Suppressor macrophage treated with lipopolysaccharide for 1 hour (primary cell): ENCODE measurements around the gene LPIN3.

Experiments
- DNase-seq, 3 donors: peaks; one replicate each; pipeline ENCODE4 v3.0.0-alpha.2; 2020 to 2022

Gene LPIN3

GRCh38 chr20:41367956-41368355, 27.3 kb downstream of the LPIN3 start:
- DNase-seq: no peak

GRCh38 chr20:41369673-41370072, 29.1 kb downstream of the LPIN3 start:
- no peak for DNase-seq

- no peak for DNase-seq
These were observed 29.6 kb downstream of the LPIN3 start for GRCh38 chr20:41370176-41370575.

- no peak for DNase-seq
These were observed 30.8 kb downstream of the LPIN3 start for GRCh38 chr20:41371371-41371770.

- DNase-seq: peak; percentile 19 to 64 (median 28)
These were observed 32.7 kb downstream of the LPIN3 start for GRCh38 chr20:41373251-41373783.

- no peak for DNase-seq
These were observed 33.6 kb downstream of the LPIN3 start for GRCh38 chr20:41373931-41374920.

- no peak for DNase-seq
These were observed 35.2 kb downstream of the LPIN3 start for GRCh38 chr20:41375846-41376245.

- DNase-seq: no peak
These were observed 35.7 kb downstream of the LPIN3 start for GRCh38 chr20:41376349-41376748.

GRCh38 chr20:41377275-41377674, 36.7 kb downstream of the LPIN3 start:
- DNase-seq: no peak

- peak in 2 of 3 donors; percentile 24 to 39 for DNase-seq
These were observed 38.9 kb downstream of the LPIN3 start for GRCh38 chr20:41379551-41379950.

- DNase-seq: no peak
These were observed 40.1 kb downstream of the LPIN3 start for GRCh38 chr20:41380551-41381193.

- DNase-seq: no peak
These were observed 42.2 kb downstream of the LPIN3 start for GRCh38 chr20:41382791-41383305.

GRCh38 chr20:41386502-41387427, 46.1 kb downstream of the LPIN3 start:
- DNase-seq: no peak

- DNase-seq: no peak
These were observed 46.8 kb downstream of the LPIN3 start for GRCh38 chr20:41387444-41387851.

GRCh38 chr20:41390889-41391288, 50.3 kb downstream of the LPIN3 start:
- no peak for DNase-seq

GRCh38 chr20:41391587-41392001, 51.0 kb downstream of the LPIN3 start:
- DNase-seq: no peak

GRCh38 chr20:41392295-41392694, 51.7 kb downstream of the LPIN3 start:
- no peak for DNase-seq

GRCh38 chr20:41392871-41393704, 52.5 kb downstream of the LPIN3 start:
- DNase-seq: no peak

GRCh38 chr20:41393705-41394066, 53.1 kb downstream of the LPIN3 start:
- DNase-seq: no peak

GRCh38 chr20:41394081-41394480, 53.5 kb downstream of the LPIN3 start:
- no peak for DNase-seq

GRCh38 chr20:41394931-41395666, 54.5 kb downstream of the LPIN3 start:
- DNase-seq: no peak
